Astrocyte of the cerebellum (primary cell): Measurements from ENCODE around the gene ACSF3.

Experiments used
- DNase-seq: peaks from one replicate; pipeline ENCODE4 v3.0.0-alpha.2; 2011; ENCODE audit warnings: low read depth
- H3K4me3 ChIP-seq: 2 replicates; pipeline ENCODE4 v1.5.1; 2011; ENCODE audit warnings: mild to moderate bottlenecking, low read depth, low read length, moderate library complexity
- in situ Hi-C: cut with HindIII; loops from 2 replicates; pipeline ENCODE4 v1.10.0; 2017; ENCODE audit warnings: low sequenced_read_pairs
- TF ChIP-seq, protein P1 (sequence below): IDR thresholded peaks from 2 replicates; pipeline ENCODE4 v1.5.1; 2012; ENCODE audit warnings: low read length, low read depth, moderate library complexity, mild to moderate bottlenecking; ENCODE audit errors: missing control alignments

Gene ACSF3

DNA sequence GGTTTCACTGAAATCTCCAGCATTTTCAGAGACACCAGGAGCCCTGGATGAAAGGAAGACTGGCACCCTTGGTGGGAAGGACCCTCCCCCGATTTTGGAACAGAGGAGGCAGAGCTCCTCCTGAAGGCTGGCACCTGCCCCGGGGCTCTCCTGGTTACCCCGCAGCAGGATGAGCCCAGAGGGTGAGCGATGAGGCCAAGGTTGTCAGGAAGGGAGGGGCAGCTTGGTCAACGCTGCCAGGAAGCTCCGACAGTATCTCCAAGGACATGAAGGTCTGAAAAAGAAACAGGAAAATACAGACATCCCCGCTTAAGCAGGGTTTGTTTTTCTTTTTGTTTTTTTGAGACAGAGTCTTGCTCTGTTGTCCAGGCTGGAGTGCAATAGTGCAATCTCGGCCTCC, 15.5 kb upstream of the ACSF3 start:
- H3K4me3 ChIP-seq = no peak overlapping the region
- in situ Hi-C loops = no loop called here
- no peak for DNase-seq
- TF ChIP-seq, protein P1, sequence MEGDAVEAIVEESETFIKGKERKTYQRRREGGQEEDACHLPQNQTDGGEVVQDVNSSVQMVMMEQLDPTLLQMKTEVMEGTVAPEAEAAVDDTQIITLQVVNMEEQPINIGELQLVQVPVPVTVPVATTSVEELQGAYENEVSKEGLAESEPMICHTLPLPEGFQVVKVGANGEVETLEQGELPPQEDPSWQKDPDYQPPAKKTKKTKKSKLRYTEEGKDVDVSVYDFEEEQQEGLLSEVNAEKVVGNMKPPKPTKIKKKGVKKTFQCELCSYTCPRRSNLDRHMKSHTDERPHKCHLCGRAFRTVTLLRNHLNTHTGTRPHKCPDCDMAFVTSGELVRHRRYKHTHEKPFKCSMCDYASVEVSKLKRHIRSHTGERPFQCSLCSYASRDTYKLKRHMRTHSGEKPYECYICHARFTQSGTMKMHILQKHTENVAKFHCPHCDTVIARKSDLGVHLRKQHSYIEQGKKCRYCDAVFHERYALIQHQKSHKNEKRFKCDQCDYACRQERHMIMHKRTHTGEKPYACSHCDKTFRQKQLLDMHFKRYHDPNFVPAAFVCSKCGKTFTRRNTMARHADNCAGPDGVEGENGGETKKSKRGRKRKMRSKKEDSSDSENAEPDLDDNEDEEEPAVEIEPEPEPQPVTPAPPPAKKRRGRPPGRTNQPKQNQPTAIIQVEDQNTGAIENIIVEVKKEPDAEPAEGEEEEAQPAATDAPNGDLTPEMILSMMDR = no peak

DNA sequence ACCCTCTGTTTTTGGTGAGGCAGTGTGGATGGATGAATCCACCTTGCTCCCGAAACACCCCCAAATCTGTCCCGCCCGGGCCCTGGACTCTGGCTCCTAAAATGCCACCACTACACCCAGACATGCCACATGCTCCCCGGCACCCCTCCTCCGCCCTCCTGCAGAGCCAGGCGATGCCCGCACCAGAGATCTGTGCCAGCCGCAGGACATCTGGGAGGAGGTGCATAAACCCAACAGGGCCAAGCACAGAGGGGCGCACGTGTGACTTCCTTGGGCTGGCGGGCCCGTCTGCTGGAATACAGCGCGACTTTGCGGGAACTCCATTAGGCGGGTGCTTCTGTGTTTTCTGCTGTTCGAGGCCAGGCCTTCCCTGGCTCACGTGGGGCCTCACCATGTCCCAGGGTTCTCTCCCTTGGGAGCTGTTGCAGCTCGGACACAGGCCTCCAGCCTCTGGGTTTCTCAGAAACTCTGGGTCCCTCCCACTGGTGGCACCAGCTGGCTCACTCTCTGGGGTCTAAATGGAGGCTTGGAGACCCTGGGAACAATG, 14.1 kb upstream of the ACSF3 start:
- in situ Hi-C loops = no loop called here
- no peak for DNase-seq
- H3K4me3 ChIP-seq = no peak overlapping the region
- TF ChIP-seq, protein P1 = no peak

DNA sequence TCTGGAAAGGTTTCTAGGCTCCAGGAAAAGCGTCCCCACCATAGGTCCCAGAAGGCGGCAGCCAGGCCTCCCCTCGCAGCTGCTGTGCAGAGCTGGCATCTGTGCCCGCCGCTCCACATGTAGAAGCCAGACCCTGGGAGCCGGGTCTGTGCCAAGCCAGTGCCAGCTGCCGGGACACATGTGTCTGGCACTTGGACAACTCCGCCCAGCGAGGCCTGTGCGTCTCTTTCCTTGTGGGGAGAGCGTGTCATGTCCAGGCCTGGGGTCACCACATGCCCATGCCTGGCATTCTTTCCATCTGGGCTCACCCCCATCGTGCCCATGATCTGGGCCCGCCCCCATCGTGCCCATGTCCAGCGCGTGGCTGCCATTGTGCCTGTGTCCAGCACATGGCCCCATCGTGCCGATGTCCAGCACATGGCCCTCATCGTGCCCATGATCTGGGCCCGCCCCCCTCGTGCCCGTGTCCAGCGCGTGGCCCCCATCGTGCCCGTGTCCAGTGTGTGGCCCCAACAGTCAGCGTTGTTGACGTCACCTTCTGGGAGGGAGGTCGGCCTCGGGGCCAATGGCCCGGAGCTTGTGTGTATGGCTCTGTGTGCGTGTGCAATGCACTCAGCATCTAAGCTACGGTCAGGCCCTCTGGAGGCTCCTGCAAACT, 13.3 kb upstream of the ACSF3 start:
- H3K4me3 ChIP-seq = no peak overlapping the region
- no peak for DNase-seq
- TF ChIP-seq, protein P1 = no peak
- in situ Hi-C loops = no loop called here

DNA sequence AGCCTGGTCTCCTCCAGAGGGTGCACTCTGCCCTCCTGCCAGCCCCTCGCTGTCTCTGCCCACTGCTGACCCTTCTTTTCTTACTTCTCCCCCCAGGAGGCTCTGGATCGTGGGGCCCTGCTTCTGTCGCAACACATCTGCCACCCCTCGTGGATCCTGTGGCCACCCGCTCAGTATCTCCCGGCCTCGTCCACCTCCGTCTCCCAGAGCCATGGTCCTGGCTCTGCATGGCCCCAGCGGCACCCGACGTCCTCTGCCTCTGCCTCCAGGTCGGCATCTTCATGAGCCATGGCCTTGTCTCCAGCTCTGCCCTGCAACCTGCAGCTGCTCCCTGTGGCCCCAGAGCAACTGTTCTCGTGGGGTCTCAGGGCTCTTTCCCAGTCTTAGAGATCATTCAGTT, 12.1 kb upstream of the ACSF3 start:
- no peak overlapping the region for H3K4me3 ChIP-seq
- no peak for DNase-seq
- TF ChIP-seq, protein P1 = no peak
- in situ Hi-C loops = no loop called here

DNA sequence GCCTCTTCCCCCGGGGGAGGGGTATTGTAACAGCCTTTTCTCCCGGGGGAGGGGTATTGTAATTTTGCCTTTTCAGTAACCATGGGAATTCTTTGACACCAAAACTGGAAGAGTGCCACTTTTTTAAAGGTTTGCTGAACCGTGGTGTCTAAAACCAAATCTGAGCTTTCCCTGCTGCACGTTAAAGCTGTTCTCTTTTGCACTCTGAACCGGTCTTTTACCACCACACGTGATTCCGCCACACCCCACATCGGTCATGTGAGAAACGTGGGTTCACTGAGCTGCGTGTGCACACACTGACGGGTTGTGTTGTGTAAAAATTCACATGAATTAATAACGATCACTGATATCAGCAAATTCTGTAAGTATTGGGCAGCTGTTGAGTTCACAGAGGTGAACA, 9.2 kb upstream of the ACSF3 start:
- no peak overlapping the region for H3K4me3 ChIP-seq
- in situ Hi-C loops = no loop called here
- TF ChIP-seq, protein P1 = no peak
- no peak for DNase-seq

DNA sequence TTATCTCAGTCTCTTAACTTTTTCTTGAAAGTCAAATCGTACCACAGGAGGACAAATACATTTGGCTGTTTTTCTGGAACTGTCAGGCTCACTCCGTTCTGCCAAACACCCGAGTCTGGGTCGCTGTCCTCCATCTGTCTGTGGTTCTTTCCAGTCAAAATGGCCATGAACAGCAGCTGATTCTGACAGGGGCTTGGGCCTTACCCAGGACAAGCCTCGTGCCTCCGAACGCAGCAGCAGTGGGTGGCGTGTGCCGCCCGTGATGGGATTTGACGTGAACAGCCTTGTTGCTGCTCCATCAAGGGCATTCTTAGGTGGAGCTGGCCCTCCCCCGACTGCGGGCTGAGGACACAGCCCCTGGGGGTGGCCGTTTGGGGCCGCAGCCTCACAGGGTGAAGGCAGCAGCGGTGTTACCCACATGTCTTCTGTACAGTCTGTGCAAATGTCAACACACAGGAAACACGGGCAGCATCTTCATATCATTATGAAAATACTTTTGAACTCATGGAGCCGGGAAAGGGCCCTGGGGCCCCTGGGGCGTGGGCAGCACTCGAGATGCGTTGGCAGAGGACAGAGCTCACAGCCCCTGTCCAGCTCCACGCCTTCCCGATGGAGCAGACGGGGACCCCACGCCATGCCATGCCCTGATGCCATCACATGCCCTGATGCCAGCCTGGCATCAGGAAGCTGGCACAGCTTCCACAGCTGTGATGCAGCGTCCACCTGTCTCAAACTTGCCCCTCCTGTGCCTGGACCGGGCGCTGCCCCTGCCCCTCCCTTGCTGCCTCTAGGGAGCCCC, 8.6 kb upstream of the ACSF3 start:
- no peak for DNase-seq
- in situ Hi-C loops = no loop called here
- TF ChIP-seq, protein P1 = no peak
- no peak overlapping the region for H3K4me3 ChIP-seq
